Liver (tissue), 3 donors: ENCODE measurements around the gene RBMX2.

Experiments used
- ATF3 ChIP-seq: IDR thresholded peaks from 2 replicates; pipeline ENCODE4 v1.6.1; 2016; ENCODE audit warnings: antibody characterized with exemption
- CTCF ChIP-seq: fragments of 150-350 bp; IDR thresholded peaks from 2 replicates; pipeline ENCODE4 v1.5.1; 2017; ENCODE audit warnings: improper control_type of control experiment, low read depth, low read length; ENCODE audit not compliant: missing input control
- EGR1 ChIP-seq, 2 donors: IDR thresholded peaks; 2 replicates each; pipeline ENCODE4 v1.6.1; 2016 to 2018; ENCODE audit warnings: antibody characterized with exemption in 2 of 2, low read depth in 2 of 2
- HNF4G ChIP-seq: IDR thresholded peaks from 2 replicates; pipeline ENCODE4 v1.6.1; 2016; ENCODE audit warnings: antibody characterized with exemption
- JUND ChIP-seq, 2 donors: IDR thresholded peaks; 2 replicates each; pipeline ENCODE4 v1.6.1; 2016; ENCODE audit warnings: antibody characterized with exemption in 2 of 2
- MAX ChIP-seq: IDR thresholded peaks from 2 replicates; pipeline ENCODE4 v1.6.1; 2016; ENCODE audit warnings: antibody characterized with exemption
- RAD21 ChIP-seq, 2 donors: IDR thresholded peaks; 2 replicates each; pipeline ENCODE4 v1.6.1; 2016; ENCODE audit warnings: antibody characterized with exemption in 2 of 2, mild to moderate bottlenecking in 2 of 2
- TAF1 ChIP-seq: conservative IDR thresholded peaks from 2 replicates; pipeline ENCODE4 v1.6.1; 2016; ENCODE audit warnings: antibody characterized with exemption, mild to moderate bottlenecking
- ZBTB33 ChIP-seq: IDR thresholded peaks from 2 replicates; pipeline ENCODE4 v1.6.1; 2016; ENCODE audit warnings: antibody characterized with exemption
- TF ChIP-seq, protein P1 (sequence below): IDR thresholded peaks from 2 replicates; pipeline ENCODE4 v1.6.1; 2016; ENCODE audit warnings: antibody characterized with exemption, mild to moderate bottlenecking
- donor health status: healthy.
- donor health status: healthy.

DNA sequence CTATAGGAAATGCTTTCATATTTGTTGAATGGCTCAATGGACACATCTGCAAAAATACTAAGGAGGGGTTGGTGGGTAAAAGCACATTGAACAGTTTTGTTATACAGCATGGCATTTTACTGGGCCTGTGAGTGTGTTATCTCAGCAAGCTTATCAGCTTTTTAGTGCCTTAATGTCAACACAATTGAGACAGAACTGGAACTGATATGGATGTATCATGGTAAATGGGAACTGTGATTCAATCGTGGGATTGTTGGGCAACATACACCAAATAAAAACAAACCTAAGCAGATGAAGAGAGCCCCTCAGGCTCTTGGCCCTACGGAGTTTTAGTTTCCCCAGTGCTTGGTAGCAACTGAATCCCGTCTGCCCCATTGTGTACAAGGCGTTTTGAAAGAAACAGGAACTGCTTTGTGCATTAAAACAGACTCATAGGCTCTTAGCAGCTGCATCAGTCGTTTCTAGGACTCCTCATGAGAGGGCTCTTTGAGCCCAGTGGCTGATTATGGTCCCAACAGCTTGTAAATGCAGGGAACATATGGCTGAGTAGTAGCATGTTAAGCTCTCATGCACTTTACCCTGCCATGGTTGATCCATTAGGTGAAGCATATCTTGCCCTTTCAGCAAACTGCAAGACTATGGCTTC, 23.6 kb upstream of the RBMX2 start:
- no peak for TF ChIP-seq CTCF
- TF ChIP-seq TAF1: no peak
- no peak for TF ChIP-seq EGR1 (IDR thresholded peaks at IDR 0.05; ENCODE audit: low read depth in 2 of 2)
- no peak for TF ChIP-seq MAX
- TF ChIP-seq RAD21 (IDR thresholded peaks at IDR 0.05): no peak
- TF ChIP-seq, protein P1, sequence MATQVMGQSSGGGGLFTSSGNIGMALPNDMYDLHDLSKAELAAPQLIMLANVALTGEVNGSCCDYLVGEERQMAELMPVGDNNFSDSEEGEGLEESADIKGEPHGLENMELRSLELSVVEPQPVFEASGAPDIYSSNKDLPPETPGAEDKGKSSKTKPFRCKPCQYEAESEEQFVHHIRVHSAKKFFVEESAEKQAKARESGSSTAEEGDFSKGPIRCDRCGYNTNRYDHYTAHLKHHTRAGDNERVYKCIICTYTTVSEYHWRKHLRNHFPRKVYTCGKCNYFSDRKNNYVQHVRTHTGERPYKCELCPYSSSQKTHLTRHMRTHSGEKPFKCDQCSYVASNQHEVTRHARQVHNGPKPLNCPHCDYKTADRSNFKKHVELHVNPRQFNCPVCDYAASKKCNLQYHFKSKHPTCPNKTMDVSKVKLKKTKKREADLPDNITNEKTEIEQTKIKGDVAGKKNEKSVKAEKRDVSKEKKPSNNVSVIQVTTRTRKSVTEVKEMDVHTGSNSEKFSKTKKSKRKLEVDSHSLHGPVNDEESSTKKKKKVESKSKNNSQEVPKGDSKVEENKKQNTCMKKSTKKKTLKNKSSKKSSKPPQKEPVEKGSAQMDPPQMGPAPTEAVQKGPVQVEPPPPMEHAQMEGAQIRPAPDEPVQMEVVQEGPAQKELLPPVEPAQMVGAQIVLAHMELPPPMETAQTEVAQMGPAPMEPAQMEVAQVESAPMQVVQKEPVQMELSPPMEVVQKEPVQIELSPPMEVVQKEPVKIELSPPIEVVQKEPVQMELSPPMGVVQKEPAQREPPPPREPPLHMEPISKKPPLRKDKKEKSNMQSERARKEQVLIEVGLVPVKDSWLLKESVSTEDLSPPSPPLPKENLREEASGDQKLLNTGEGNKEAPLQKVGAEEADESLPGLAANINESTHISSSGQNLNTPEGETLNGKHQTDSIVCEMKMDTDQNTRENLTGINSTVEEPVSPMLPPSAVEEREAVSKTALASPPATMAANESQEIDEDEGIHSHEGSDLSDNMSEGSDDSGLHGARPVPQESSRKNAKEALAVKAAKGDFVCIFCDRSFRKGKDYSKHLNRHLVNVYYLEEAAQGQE: no peak
- TF ChIP-seq HNF4G: no peak
- no peak for TF ChIP-seq ZBTB33
- TF ChIP-seq JUND (IDR thresholded peaks at IDR 0.05): no peak
- TF ChIP-seq ATF3: no peak
